Hepatocyte (in vitro differentiated cells): ENCODE measurements around the gene MCOLN2. TPM values are rescaled to one million over a fixed set of nuclear protein-coding genes. Genes with fewer than 3 reads are reported as not detected.

Source experiments
- DNase-seq: peaks from one replicate; pipeline ENCODE4 v3.0.0-alpha.2; 2016; ENCODE audit warnings: low spot score
- H2AFZ ChIP-seq: fragments of 200-600 bp; sonication (generic); 2 replicates; pipeline ENCODE4 v1.6.0; 2016; ENCODE audit warnings: antibody characterized with exemption, mild to moderate bottlenecking
- H3K27ac ChIP-seq: fragments of 200-600 bp; sonication (generic); 2 replicates; pipeline ENCODE4 v1.5.1; 2016; ENCODE audit warnings: mild to moderate bottlenecking
- H3K27me3 ChIP-seq: fragments of 200-600 bp; sonication (generic); 2 replicates; pipeline ENCODE4 v1.6.1; 2016
- H3K36me3 ChIP-seq: fragments of 200-600 bp; sonication (generic); replicated peaks from 2 replicates; pipeline ENCODE4 v1.5.1; 2016; ENCODE audit warnings: low read depth; ENCODE audit not compliant: insufficient read depth
- H3K4me1 ChIP-seq: fragments of 200-600 bp; sonication (generic); 2 replicates; pipeline ENCODE4 v1.5.1; 2016; ENCODE audit warnings: mild to moderate bottlenecking, moderate library complexity; ENCODE audit not compliant: insufficient read depth
- H3K4me2 ChIP-seq: fragments of 200-600 bp; sonication (generic); 2 replicates; pipeline ENCODE4 v1.6.0; 2016
- H3K4me3 ChIP-seq: fragments of 200-600 bp; sonication (generic); 2 replicates; pipeline ENCODE4 v1.5.1; 2016; ENCODE audit warnings: mild to moderate bottlenecking
- H3K79me2 ChIP-seq: fragments of 200-600 bp; sonication (generic); 2 replicates; pipeline ENCODE4 v1.6.0; 2017; ENCODE audit warnings: mild to moderate bottlenecking
- H3K9me2 ChIP-seq: fragments of 200-600 bp; sonication (generic); replicated peaks from 2 replicates; pipeline ENCODE4 v1.6.0; 2017; ENCODE audit warnings: mild to moderate bottlenecking; ENCODE audit not compliant: insufficient read depth
- H3K9me3 ChIP-seq: fragments of 200-600 bp; sonication (generic); 2 replicates; pipeline ENCODE4 v1.5.1; 2016; ENCODE audit warnings: low read depth, mild to moderate bottlenecking
- H4K20me1 ChIP-seq: fragments of 200-600 bp; sonication (generic); 2 replicates; pipeline ENCODE4 v1.6.0; 2016; ENCODE audit warnings: mild to moderate bottlenecking; ENCODE audit not compliant: insufficient read depth, poor library complexity, severe bottlenecking
- CTCF ChIP-seq: fragments of 200-600 bp; sonication (generic); IDR thresholded peaks from 2 replicates; pipeline ENCODE4 v1.5.1; 2016; ENCODE audit warnings: antibody characterized with exemption, mild to moderate bottlenecking; ENCODE audit not compliant: poor library complexity
- EZH2 ChIP-seq: fragments of 200-600 bp; sonication (generic); IDR thresholded peaks from 2 replicates; pipeline ENCODE4 v1.6.1; 2016; ENCODE audit warnings: antibody characterized with exemption, mild to moderate bottlenecking, borderline replicate concordance
- EZH2phosphoT487 ChIP-seq: fragments of 200-600 bp; sonication (generic); IDR thresholded peaks from one replicate; pipeline ENCODE4 v1.6.1; 2018; ENCODE audit warnings: antibody characterized with exemption, mild to moderate bottlenecking, low read depth, moderate library complexity; ENCODE audit not compliant: unreplicated experiment, severe bottlenecking
- WGBS: methylation state at CpG from one replicate; pipeline ENCODE4 v1.1.6; 2016; ENCODE audit warnings: low lambda C conversion rate; ENCODE audit errors: missing lambda C conversion rate; 5-methylcytosine and 5-hydroxymethylcytosine counted together
- polyA plus RNA-seq: library from polyadenylated mRNA; unstranded; fragments of >200 nt; fragmentation: Nextera tagmentation; extraction: Ambion mirVana; gene quantifications from 2 replicates; pipeline ENCODE4 v1.2.1, GENCODE V29; 2016
- total RNA-seq: library from RNA; depleted of rRNA; stranded (reverse); fragments of >200 nt; gene quantifications from 2 replicates; pipeline ENCODE4 v1.2.3, GENCODE V29; 2014

MCOLN2 gene
- total and polyA plus RNA-seq, 2 experiments from 2014 or later = 0.63 to 1.2 TPM

GRCh38 chr1:84883286-84883685, 113.6 kb downstream of the MCOLN2 start:
- H3K4me1 ChIP-seq = no peaks in the 10 kb centered on the region
- H4K20me1 ChIP-seq = no peaks in the 10 kb centered on the region
- no peak overlapping the region for H3K4me2 ChIP-seq
- H3K9me3 ChIP-seq = peaks cover 6% of the 10 kb centered on the region
- no peaks in the 10 kb centered on the region for H3K9me2 ChIP-seq
- no peak overlapping the region for H3K4me3 ChIP-seq
- no peak overlapping the region for H2AFZ ChIP-seq
- DNase-seq = no peak
- no peak overlapping the region for H3K27ac ChIP-seq
- no peaks in the 10 kb centered on the region for H3K36me3 ChIP-seq
- no peaks in the 10 kb centered on the region for H3K79me2 ChIP-seq
- no peaks in the 10 kb centered on the region for H3K27me3 ChIP-seq
- no peak for TF ChIP-seq EZH2
- no peak for TF ChIP-seq CTCF
- no peak for TF ChIP-seq EZH2phosphoT487

- H2AFZ ChIP-seq = no peak overlapping the region
- no peaks in the 10 kb centered on the region for H3K27me3 ChIP-seq
- TF ChIP-seq CTCF (no peak), EZH2 (no peak), EZH2phosphoT487 (no peak)
- no peak for DNase-seq
- no peak overlapping the region for H3K4me2 ChIP-seq
- H3K79me2 ChIP-seq = no peaks in the 10 kb centered on the region
- no peaks in the 10 kb centered on the region for H4K20me1 ChIP-seq
- 84% methylated on average over 4 of the region's 4 CpGs for WGBS
- no peak overlapping the region for H3K4me3 ChIP-seq
- no peaks in the 10 kb centered on the region for H3K36me3 ChIP-seq
- H3K9me3 ChIP-seq = peaks cover 6% of the 10 kb centered on the region
- no peaks in the 10 kb centered on the region for H3K4me1 ChIP-seq
- H3K27ac ChIP-seq = no peak overlapping the region
- no peaks in the 10 kb centered on the region for H3K9me2 ChIP-seq
Observed at GRCh38 chr1:84877592-84877991, 119.3 kb downstream of the MCOLN2 start.

GRCh38 chr1:84876353-84876752, 120.6 kb downstream of the MCOLN2 start:
- H3K27ac ChIP-seq = no peak overlapping the region
- no peak for TF ChIP-seq CTCF
- TF ChIP-seq EZH2phosphoT487 = no peak
- TF ChIP-seq EZH2 = no peak
- 97% methylated on average over 5 of the region's 5 CpGs for WGBS

More at GRCh38 chr1:84876353-84876752, 120.6 kb downstream of the MCOLN2 start:
- Histone ChIP-seq H2AFZ (no peak overlapping the region), H3K27me3 (no peaks in the 10 kb centered on the region), H3K36me3 (no peaks in the 10 kb centered on the region), H3K4me2 (no peak overlapping the region), H4K20me1 (no peaks in the 10 kb centered on the region), H3K4me3 (no peak overlapping the region), H3K79me2 (no peaks in the 10 kb centered on the region), H3K9me3 (no peaks in the 10 kb centered on the region), H3K9me2 (no peaks in the 10 kb centered on the region), H3K4me1 (no peaks in the 10 kb centered on the region)
- no peak for DNase-seq

Other genes starting within 250 kb of the MCOLN2 start
- gene LPAR3, start 103.9 kb downstream of the MCOLN2 start, total RNA-seq = 1.8 and 2.7 TPM in 2 replicates
- 0.18 and 1.3 TPM in 2 replicates for gene LPAR3, start 103.9 kb downstream of the MCOLN2 start, polyA plus RNA-seq
- 12.4 and 16.4 TPM in 2 replicates for gene MCOLN3, start 51.4 kb upstream of the MCOLN2 start, total RNA-seq
- 13.6 and 13.9 TPM in 2 replicates for gene MCOLN3, start 51.4 kb upstream of the MCOLN2 start, polyA plus RNA-seq
- 12.8 and 14.9 TPM in 2 replicates for gene SYDE2, start 203.9 kb upstream of the MCOLN2 start, total RNA-seq
- 4.9 and 5.5 TPM in 2 replicates for gene SYDE2, start 203.9 kb upstream of the MCOLN2 start, polyA plus RNA-seq